COLO829 (cell line): ENCODE results near the gene RAD21L1.
"Not testable (repeated sequence)": the region's sequence is repeated elsewhere in the genome, so short reads cannot be mapped to it uniquely, and the experiment has no call there.

Experiments
- DNase-seq: peaks from one replicate; pipeline ENCODE4 v3.0.0; 2012; ENCODE audit warnings: low spot score

Gene RAD21L1

DNA sequence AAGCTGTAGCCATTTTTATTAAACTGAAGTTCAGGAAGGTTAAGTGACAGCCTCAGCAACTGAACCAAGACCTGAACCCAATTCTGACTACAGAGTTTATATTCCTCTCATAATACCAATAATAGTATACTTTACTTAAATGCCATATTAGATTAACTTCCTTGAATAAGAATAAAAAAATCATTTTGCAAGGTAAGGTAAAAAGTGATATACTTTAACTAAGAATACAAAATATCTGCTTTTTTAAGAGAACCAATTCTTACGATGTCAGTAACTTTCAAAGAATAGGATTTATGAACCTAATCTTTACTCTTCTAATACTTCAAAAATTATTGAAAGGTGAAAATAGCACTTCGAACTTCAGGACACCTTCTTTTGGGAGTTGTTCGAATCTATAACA is 3.7 kb downstream of the RAD21L1 start:
- no peak for DNase-seq

DNA sequence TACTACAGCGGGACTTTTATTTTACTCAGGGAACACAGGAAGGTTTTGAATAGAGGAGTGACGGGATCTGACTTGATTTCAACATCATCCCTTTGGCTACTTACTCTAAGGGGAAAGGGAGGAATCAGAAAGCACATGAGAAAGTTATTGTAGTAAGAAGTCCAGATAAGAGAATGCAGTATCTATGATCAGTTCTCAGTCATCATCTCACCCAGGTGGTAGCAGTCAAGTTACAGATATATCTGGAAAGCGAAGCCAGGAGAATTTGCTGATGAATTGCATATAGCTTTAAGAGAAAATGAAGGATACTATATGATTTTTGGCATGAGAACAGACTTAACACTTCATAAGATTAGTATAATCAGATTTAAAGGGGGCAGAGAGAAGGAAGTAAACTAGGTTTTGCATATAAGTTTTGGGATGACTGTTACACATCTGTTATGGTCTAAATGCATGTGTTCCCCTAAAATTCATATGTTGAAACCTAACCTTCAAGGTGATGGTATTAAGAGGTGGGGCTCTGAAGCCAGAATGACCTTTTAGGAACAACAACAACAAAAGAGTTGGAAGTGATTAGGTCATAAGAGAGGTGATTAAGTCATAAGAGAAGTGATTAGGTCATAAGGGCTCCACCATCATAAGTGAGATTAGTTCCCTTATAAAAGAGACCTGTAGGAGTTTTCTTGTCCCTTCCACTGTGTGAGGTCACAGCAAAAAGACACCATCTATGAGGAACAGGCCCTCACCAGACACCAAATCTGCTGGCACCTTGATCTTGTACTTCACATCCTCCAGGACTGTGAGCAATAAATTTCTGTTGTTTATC is 6.7 kb downstream of the RAD21L1 start:
- DNase-seq, result no peak

DNA sequence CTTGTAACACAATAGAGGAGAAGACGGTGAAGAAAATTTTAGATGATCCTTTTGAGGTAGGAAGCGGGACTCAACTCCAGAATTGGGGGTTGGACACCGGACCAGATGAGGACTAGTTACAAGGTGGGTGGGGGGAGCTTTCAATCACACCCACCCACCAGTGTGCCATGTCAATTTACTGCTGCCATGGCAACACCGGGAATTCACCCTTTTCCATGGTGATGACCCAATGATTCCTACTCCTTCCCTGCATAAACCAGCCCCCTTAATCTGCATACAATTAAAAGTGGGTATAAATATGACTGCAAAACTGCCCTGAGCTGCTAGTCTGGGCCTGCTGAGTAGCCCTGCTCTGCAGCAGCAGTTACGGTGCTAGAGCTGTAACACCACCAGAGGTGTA is 14.7 kb downstream of the RAD21L1 start:
- DNase-seq, result no peak

- no peak for DNase-seq
These were observed 15.6 kb downstream of the RAD21L1 start for GRCh38 chr20:1241456-1241855.

GRCh38 chr20:1242099-1242498 is 16.3 kb downstream of the RAD21L1 start:
- DNase-seq, result no peak

DNA sequence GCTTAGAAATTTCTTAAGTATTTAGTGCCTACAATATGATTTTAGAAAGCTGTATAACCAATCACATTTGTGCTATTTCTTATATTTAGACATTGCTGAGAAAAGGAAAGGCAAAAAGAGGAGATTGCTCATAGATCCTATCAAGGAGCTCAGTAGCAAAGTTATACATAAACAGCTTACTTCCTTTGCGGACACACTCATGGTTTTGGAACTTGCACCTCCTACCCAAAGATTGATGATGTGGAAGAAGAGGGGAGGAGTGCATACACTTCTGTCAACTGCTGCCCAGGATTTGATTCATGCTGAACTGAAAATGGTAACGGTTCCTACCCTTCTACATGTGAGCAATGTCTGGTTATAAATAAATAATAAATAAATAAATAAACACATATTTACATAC is 16.7 kb downstream of the RAD21L1 start:
- DNase-seq, result no peak

DNA sequence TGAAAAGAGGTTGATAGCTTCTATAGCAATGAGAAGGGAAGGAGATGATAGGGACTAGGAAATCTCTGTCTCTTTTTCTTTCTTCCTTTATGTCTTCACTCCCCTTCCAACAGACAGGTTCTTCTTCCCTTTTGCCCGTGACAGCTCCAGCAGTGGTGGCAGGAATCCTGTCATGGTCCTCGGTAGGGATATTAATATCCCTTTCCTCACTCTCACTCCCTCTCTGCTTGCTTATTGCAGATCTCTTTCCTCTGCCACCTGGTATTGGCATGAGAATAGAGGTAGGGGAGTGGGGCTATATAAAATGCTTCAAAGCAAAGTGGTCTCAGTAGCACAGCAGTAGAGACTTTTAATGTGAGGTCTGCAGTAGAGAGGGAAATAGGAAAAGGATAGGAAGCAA is 19.7 kb downstream of the RAD21L1 start:
- DNase-seq, result no peak

DNA sequence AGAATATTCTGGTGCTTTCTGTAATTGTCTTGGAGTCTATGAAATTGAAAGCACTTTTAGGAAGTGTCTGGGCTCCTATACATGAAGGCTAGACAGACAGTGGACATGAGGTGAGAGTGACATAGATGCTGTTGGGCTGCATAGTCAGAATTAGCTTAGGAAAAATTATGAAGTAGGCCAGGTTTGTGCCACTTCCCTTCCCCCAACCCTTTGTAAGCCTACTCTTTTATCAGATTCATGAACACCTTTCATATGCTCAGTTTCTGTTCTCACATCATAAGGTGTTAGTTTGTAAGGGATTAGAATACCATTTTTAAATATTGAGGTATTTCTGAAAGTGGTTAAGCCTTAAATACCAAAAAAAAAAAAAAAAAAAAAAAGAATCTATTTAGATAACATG is 21.8 kb downstream of the RAD21L1 start:
- DNase-seq, result no peak

DNA sequence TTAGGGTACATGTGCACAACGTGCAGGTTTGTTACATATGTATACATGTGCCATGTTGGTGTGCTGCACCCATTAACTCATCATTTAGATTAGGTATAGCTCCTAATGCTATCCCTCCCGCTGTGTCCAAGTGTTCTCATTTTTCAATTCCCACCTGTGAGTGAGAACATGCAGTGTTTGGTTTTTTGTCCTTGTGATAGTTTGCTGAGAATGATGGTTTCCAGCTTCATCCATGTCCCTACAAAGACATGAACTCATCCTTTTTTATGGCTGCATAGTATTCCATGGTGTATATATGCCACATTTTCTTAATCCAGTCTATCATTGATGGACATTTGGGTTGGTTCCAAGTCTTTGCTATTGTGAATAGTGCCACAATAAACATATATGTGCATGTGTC is 24.4 kb downstream of the RAD21L1 start:
- not testable (repeated sequence) for DNase-seq

GRCh38 chr20:1252416-1252815 is 26.6 kb downstream of the RAD21L1 start:
- DNase-seq, result no peak

- no peak for DNase-seq
These were observed 28.4 kb downstream of the RAD21L1 start for GRCh38 chr20:1254254-1254653.

- no peak for DNase-seq
These were observed 29.8 kb downstream of the RAD21L1 start for GRCh38 chr20:1255675-1256074.

GRCh38 chr20:1263853-1264252 is 38.0 kb downstream of the RAD21L1 start:
- DNase-seq, result no peak

GRCh38 chr20:1264727-1265126 is 38.9 kb downstream of the RAD21L1 start:
- DNase-seq, result no peak

DNA sequence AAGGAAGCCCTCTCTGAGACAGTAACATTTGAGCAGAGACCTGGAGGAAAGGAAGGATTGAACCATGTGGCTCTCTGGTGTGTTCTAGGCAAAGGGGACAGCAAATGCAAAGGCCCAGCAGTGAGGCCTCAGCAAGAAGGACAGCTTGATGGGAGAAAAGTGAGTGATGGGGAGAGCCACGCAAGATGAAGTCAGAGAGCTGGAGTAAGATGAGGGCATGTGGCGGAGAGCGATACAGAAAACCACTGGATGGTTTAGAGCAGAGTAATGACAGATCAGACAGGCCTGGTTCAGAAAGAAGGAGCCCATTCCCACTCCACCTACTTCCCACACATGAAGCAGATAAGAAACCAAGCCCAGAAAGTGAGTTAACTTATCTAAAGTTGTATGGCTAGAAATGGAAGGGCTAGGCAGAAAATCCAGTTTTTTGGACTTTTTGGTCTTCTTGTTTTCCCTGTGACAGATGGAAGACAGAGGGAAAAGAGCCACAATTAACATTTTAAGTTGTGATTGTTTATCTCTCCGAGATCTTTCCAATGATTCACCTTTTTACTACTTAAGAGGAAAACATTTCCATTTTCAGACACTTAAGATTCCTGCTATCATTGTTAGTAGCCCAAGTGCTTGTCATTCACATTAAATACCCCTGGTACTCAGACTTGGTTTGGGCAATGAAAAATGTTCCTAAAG is 39.5 kb downstream of the RAD21L1 start:
- DNase-seq, result no peak

DNA sequence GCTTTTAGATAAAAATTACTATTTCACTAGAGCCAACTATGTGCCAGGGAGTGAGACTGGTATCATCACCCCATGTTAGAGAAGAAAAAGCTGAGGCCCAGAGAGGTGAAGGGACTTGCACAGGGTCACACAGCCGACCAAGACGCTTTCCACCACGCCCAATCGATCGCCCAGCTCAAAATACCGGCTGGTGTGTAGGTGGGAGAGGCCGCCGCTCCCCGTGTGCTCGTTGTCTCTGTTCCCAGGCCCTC is 40.0 kb downstream of the RAD21L1 start:
- DNase-seq, result no peak

DNA sequence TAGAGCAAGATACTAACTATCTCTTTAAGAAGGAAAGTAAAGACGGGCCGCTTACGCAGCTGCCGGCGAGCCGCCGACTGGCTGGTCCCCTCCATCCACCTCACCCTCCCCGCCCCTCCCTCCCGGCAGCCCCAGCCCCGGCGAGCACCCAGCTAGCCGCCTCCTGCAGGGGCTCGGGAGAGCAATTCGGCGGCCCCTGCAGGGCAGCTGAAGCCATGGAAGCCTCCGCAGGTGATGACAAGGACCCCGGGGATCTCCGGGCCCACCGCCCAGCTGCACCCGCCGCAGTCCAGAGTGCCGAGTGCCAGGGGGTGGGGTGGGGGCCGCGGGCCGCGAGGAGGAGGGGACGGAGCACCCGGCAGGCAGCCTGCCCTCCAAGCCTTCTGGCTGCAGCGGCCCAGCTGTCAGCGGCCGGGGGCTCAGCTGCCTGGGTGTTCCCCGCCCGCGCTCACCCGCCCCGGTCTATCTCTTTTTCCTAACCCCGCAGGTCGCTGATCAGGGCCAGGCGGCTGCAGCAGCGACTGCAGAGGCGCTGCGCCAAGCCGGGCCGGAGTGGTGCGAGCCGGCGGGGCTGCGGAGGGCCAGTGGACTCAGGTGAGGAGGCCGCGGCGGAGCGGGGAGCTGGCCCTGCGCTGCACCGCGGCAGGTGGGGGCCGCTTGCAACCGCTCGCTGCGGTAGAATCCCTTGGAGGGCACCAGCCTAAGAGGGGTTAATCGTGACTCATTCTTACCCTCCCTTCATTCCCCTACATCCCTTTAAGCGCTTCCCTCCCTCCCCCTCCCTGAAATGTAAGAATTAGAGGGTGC is 40.5 kb downstream of the RAD21L1 start, which contains the start of gene SNPH:
TSS of gene SNPH (plus strand) at position 128 of the 807 bp plus-strand sequence. CDS start 29,946 bp downstream, outside the sequence.
- DNase-seq, result no peak

DNA sequence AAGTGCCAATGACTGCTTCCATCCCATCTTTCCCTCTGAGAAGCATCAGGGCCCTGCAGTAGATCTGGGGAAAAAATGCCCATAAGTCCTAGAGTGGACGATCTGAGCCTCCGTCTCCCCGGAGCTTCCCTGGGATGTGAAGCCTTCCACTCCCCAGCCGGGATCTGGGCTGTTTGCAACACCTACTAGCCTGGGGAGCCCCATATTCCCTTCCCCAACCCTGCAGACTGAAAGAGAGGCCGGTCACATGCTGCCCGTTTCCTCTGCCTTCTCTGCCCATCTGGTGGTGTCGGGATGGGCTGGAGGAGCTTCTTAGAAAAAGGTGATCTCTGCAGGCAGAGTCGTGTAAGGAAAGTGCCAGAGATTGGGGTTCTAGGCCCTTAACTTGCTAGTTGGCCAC is 41.3 kb downstream of the RAD21L1 start:
- no peak for DNase-seq

DNA sequence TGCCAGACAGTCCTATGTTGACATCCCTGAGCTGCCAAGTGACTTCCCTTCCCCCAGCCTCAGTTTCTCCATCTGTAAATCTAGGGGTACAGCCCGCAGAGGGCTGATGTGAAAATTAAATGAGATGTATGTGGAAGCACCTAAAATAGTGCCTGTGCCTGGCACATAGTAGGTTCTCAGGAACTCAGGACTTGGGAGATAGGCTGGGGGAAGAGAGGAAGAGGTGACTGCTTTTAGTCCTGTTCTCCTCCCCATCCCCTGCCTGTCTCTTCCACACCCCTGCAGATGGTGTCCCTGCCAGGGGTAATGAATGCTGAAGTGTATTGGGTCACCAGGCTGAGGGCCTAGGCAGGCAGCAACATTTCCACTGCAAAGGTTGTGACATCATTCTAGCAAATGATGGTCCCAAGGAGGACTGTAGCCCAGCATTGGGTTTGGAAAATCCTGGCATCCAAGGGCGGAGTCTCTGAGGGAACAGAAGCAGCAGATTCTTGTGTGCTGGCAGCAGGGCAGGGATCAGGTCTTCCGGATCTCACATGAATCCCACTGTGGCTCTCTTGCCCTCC is 42.0 kb downstream of the RAD21L1 start:
- no peak for DNase-seq

DNA sequence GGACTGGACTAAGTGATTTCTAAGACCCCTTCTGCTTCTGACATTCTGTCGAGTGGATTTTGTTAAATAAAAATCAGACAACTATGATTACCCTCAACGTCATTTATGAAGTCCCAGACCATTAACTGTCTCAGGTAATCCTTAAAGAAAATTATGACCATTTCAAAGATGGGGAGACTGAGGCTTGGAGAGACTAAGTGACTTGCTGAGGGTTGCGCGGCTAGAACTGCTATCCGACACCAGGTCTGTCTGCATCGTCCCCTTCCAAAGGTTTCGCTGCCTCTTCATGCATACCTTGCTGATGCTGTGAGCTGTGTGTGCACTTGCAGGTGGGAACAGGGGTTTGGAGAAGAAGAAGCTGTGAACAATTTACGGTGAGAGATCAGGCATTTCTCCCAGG is 43.4 kb downstream of the RAD21L1 start:
- no peak for DNase-seq

DNA sequence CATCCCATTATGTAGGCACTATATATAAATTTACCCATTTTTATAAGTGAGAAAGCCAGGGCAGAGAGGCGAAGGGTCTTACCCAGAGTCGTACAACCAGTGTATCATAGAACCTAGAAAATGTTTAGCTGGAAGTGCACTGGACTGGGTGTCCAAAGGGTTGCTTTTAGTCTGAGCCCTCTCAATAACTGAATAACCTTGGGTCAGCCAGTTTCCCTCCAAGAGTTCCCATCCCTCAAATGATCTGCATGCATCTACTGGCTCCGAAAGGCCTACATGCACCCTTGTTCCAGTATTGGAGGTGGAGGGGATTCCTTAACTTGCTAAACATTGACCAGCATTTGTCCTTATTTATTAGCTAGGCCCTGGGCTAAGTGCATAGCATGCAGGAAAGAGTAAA is 44.0 kb downstream of the RAD21L1 start:
- no peak for DNase-seq

GRCh38 chr20:1272368-1273100 is 46.7 kb downstream of the RAD21L1 start:
- no peak for DNase-seq
